HCT116 (cell line): Measurements from ENCODE around the gene LCN1. TPM values are rescaled to one million over a fixed set of nuclear protein-coding genes. Genes with fewer than 3 reads are reported as not detected.

ENCODE experiments used
- ATAC-seq: fragments of 200-7000 bp; cut with Tn5 transposase; 2 replicates; pipeline ENCODE4 v1.9.1; 2020; ENCODE audit warnings: mild to moderate bottlenecking, moderate library complexity
- BruUV-seq: library from RNA; stranded (reverse); fragments of 400-500 nt; replicated peaks from 2 replicates; lab custom pipeline; 2021; lab: Mats Ljungman, UMichigan
- CTCF ChIA-PET: fragments of 300-600 bp; sonication (Branson Sonifier 250); formaldehyde crosslinking; loops from one replicate; lab custom pipeline; 2021; ENCODE audit warnings: antibody characterized with exemption; lab: Charles Lee
- POLR2A ChIA-PET: fragments of 300-600, 350-600 bp; sonication (Branson Sonifier 250); formaldehyde crosslinking; loops from one replicate; lab custom pipeline; 2021; ENCODE audit warnings: antibody characterized with exemption; lab: Charles Lee
- RAD21 ChIA-PET, 2 experiments: fragments of 300-600 bp; sonication (Branson Sonifier 250); formaldehyde crosslinking; loops; one replicate each; lab custom pipeline; 2023; ENCODE audit warnings: low total read pairs in 2 of 2; ENCODE audit not compliant: uncharacterized antibody in 2 of 2, unreplicated experiment in 2 of 2, low non-redundant PET in 1 of 2; lab: Charles Lee
- DNase-seq: peaks from one replicate; pipeline ENCODE4 v3.0.0-alpha.2; 2010; ENCODE audit warnings: low read depth, low spot score
- H2AFZ ChIP-seq: fragments of 200-600 bp; shearing (Covaris generic), sonication (generic); 2 replicates; pipeline ENCODE4 v1.6.1; 2017; ENCODE audit warnings: low read depth, mixed run types, mixed read lengths, antibody characterized with exemption, low read length; ENCODE audit not compliant: poor library complexity, severe bottlenecking
- H3K27ac ChIP-seq: 2 replicates; pipeline ENCODE4 v1.5.1; 2012; ENCODE audit warnings: low read depth, low read length
- H3K27me3 ChIP-seq: fragments of 200-600 bp; sonication (generic); 2 replicates; pipeline ENCODE4 v1.6.1; 2016; ENCODE audit warnings: mixed run types, low read length, mixed read lengths; ENCODE audit not compliant: insufficient read depth
- H3K36me3 ChIP-seq, 2 experiments: fragments of 200-500 bp in 1 of 2; fragments of 200-600 bp in 1 of 2; sonication (Bioruptor generic) in 1 of 2; sonication (generic) in 1 of 2; 2 replicates each; pipeline versions ENCODE4 v1.5.1 to v1.6.1; 2014 to 2016; ENCODE audit warnings: low read length in 2 of 2, inconsistent platforms in 1 of 2, mixed read lengths in 1 of 2, mixed run types in 1 of 2; ENCODE audit not compliant: insufficient read depth in 2 of 2, control insufficient read depth in 1 of 2
- H3K4me1 ChIP-seq, 2 experiments: fragments of 200-600 bp in 1 of 2; sonication (generic) in 1 of 2; 2 replicates each; pipeline versions ENCODE4 v1.5.1 to v1.6.1; 2012 to 2017; ENCODE audit warnings: low read length in 2 of 2, inconsistent platforms in 1 of 2, mild to moderate bottlenecking in 1 of 2, mixed read lengths in 1 of 2, mixed run types in 1 of 2, moderate library complexity in 1 of 2; ENCODE audit not compliant: insufficient read depth in 2 of 2, control insufficient read depth in 1 of 2
- H3K4me2 ChIP-seq: fragments of 200-600 bp; sonication (generic); 2 replicates; pipeline ENCODE4 v1.6.1; 2017; ENCODE audit warnings: mixed run types, low read length, mixed read lengths
- H3K4me3 ChIP-seq, 2 experiments: fragments of 200-600 bp in 1 of 2; sonication (generic) in 1 of 2; replicated peaks in 1 of 2; 2 replicates each; pipeline ENCODE4 v1.5.1; 2011 to 2016; ENCODE audit warnings: low read length in 2 of 2, control low read depth in 1 of 2, low read depth in 1 of 2, mild to moderate bottlenecking in 1 of 2, mixed read lengths in 1 of 2, mixed run types in 1 of 2
- H3K79me2 ChIP-seq: fragments of 200-600 bp; sonication (generic); 2 replicates; pipeline ENCODE4 v1.6.1; 2017; ENCODE audit warnings: mild to moderate bottlenecking, mixed run types, low read length, moderate library complexity, mixed read lengths; ENCODE audit not compliant: insufficient read depth
- H3K9ac ChIP-seq: fragments of 200-600 bp; sonication (generic); 2 replicates; pipeline ENCODE4 v1.6.1; 2016; ENCODE audit warnings: low read length, mixed read lengths
- H3K9me2 ChIP-seq: fragments of 200-600 bp; sonication (generic), shearing (Covaris generic); 2 replicates; pipeline ENCODE4 v1.6.1; 2017; ENCODE audit warnings: mixed run types, mild to moderate bottlenecking, moderate library complexity; ENCODE audit not compliant: insufficient read depth
- H3K9me3 ChIP-seq, 2 experiments: fragments of 200-500 bp in 1 of 2; fragments of 200-600 bp in 1 of 2; sonication (Bioruptor generic) in 1 of 2; sonication (generic) in 1 of 2; 2 replicates each; pipeline ENCODE4 v1.6.1; 2014 to 2017; ENCODE audit warnings: low read length in 2 of 2, mixed read lengths in 2 of 2, inconsistent platforms in 1 of 2, low read depth in 1 of 2, mild to moderate bottlenecking in 1 of 2, mixed run types in 1 of 2, moderate library complexity in 1 of 2; ENCODE audit not compliant: control insufficient read depth in 1 of 2, insufficient read depth in 1 of 2
- H4K20me1 ChIP-seq: fragments of 200-600 bp; sonication (generic), shearing (Covaris generic); 2 replicates; pipeline ENCODE4 v1.6.1; 2017; ENCODE audit warnings: mixed run types, mild to moderate bottlenecking, moderate library complexity; ENCODE audit not compliant: insufficient read depth
- CEBPB ChIP-seq: IDR thresholded peaks from 2 replicates; pipeline ENCODE4 v1.6.1; 2012; ENCODE audit warnings: low read depth
- EGR1 ChIP-seq: IDR thresholded peaks from 2 replicates; pipeline ENCODE4 v1.6.1; 2012; ENCODE audit warnings: low read depth
- ELF1 ChIP-seq: IDR thresholded peaks from 2 replicates; pipeline ENCODE4 v1.6.1; 2012; ENCODE audit warnings: low read depth, borderline replicate concordance
- EZH2 ChIP-seq: fragments of 200-600 bp; sonication (generic); IDR thresholded peaks from 2 replicates; pipeline ENCODE4 v1.6.1; 2017; ENCODE audit warnings: antibody characterized with exemption, mixed run types
- EZH2phosphoT487 ChIP-seq: fragments of 200-600 bp; IDR thresholded peaks from 2 replicates; pipeline ENCODE4 v1.6.1; 2018; ENCODE audit warnings: antibody characterized with exemption, borderline replicate concordance
- FOSL1 ChIP-seq: IDR thresholded peaks from 2 replicates; pipeline ENCODE4 v1.6.1; 2012; ENCODE audit warnings: low read depth
- JUND ChIP-seq: IDR thresholded peaks from 2 replicates; pipeline ENCODE4 v1.6.1; 2012
- POLR2A ChIP-seq: IDR thresholded peaks from 2 replicates; pipeline ENCODE4 v1.7.0; 2011; ENCODE audit warnings: borderline replicate concordance; ENCODE audit not compliant: insufficient read depth, insufficient read length; ENCODE audit errors: extremely low read depth
- RAD21 ChIP-seq: IDR thresholded peaks from 2 replicates; pipeline ENCODE4 v1.6.1; 2012; ENCODE audit warnings: low read depth, mild to moderate bottlenecking
- REST ChIP-seq: IDR thresholded peaks from 2 replicates; pipeline ENCODE4 v1.6.1; 2012; ENCODE audit warnings: low read depth
- SIN3A ChIP-seq: IDR thresholded peaks from 2 replicates; pipeline ENCODE4 v1.6.1; 2012; ENCODE audit warnings: low read depth
- SRF ChIP-seq: IDR thresholded peaks from 2 replicates; pipeline ENCODE4 v1.6.1; 2012; ENCODE audit warnings: low read depth
- TCF7L2 ChIP-seq: IDR thresholded peaks from 2 replicates; pipeline ENCODE4 v1.7.0; 2011; ENCODE audit warnings: borderline replicate concordance, inconsistent platforms; ENCODE audit not compliant: insufficient read depth, insufficient read length; ENCODE audit errors: extremely low read depth
- YY1 ChIP-seq: IDR thresholded peaks from 2 replicates; pipeline ENCODE4 v1.6.1; 2011; ENCODE audit warnings: low read length, low read depth, moderate library complexity, mild to moderate bottlenecking; ENCODE audit not compliant: insufficient replicate concordance; ENCODE audit errors: extremely low read depth
- ZNF274 ChIP-seq: fragments of 200-500 bp; sonication (Bioruptor generic); IDR thresholded peaks from 2 replicates; pipeline ENCODE4 v1.6.1; 2014; ENCODE audit warnings: mild to moderate bottlenecking, low read depth, low read length, inconsistent platforms
- intact Hi-C: fragments of 100-400 bp; cut with micrococcal nuclease; formaldehyde crosslinking; loops from 2 replicates; pipeline ENCODE4 v1.10.0; 2022
- total RNA-seq: library from RNA; stranded (reverse); gene quantifications from one replicate; pipeline ENCODE4 v1.2.1, GENCODE V29; 2021; ENCODE audit not compliant: unreplicated experiment
- TF ChIP-seq, protein P1 (sequence below): IDR thresholded peaks from 2 replicates; pipeline ENCODE4 v1.6.1; 2012
- TF ChIP-seq, protein P2 (sequence below): IDR thresholded peaks from 2 replicates; pipeline ENCODE4 v1.6.1; 2012
- TF ChIP-seq, protein P3 (sequence below): IDR thresholded peaks from 2 replicates; pipeline ENCODE4 v1.6.1; 2011; ENCODE audit warnings: mild to moderate bottlenecking, low read length, moderate library complexity; ENCODE audit not compliant: insufficient replicate concordance; ENCODE audit errors: extremely low read depth

The LCN1 gene
- total RNA-seq, 1 experiment from 2014 or later = not detected

DNA sequence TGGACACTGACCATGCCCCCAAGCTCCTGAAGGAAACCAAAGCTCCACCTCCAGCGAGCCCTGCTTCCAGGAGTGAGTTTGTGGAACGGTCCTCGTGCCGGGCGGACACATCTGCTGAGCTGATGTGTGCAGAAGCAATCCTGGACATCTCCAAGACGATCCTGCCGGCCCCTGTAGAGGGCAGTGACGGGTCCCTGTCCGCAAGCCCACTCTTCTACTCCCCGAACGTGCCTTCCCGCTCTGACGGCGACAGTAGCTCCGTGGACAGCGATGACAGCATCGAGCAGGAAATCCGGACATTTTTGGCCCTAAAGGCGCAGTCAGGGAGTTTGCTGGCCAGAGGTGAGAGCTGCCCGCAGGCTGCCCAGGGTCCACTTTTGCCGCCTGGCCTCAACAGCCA is 35.4 kb upstream of the LCN1 start (continued):
- no peak for TF ChIP-seq EZH2phosphoT487

GRCh38 chr9:135486267-135487065 is 34.8 kb upstream of the LCN1 start:
- RAD21 ChIA-PET = no interaction called here
- no peaks in the 10 kb centered on the region for H3K27me3 ChIP-seq
- no TSS peak for BruUV-seq
- CTCF ChIA-PET = interaction anchor here (1.4 kb wide), 1 partner anchor 11 kb away, joined by 3 read pairs; no protein-coding TSS in a partner anchor
- no peak overlapping the region for H2AFZ ChIP-seq
- H3K79me2 ChIP-seq = peaks cover 8% of the 10 kb centered on the region; the same call in 1 of the 2 replicates
- no peak overlapping the region for H3K9ac ChIP-seq
- POLR2A ChIA-PET = no interaction called here
- H3K36me3 ChIP-seq = peaks cover 4 to 31% of the 10 kb centered on the region in 2 experiments; a peak in 3 of 4 replicates
- H3K4me2 ChIP-seq = no peak overlapping the region
- no peaks in the 10 kb centered on the region for H3K9me3 ChIP-seq
- DNase-seq = no peak
- intact Hi-C loops = no loop called here
- H3K4me1 ChIP-seq = peaks cover 0 to 13% of the 10 kb centered on the region in 2 experiments; a peak in 3 of 4 replicates
- ATAC-seq = no peak
- no peak overlapping the region for H3K27ac ChIP-seq
- H3K9me2 ChIP-seq = no peaks in the 10 kb centered on the region
- no peak overlapping the region for H3K4me3 ChIP-seq
- H4K20me1 ChIP-seq = no peaks in the 10 kb centered on the region
- TF ChIP-seq RAD21 (no peak), SIN3A (no peak), POLR2A (no peak), REST (no peak), TCF7L2 (no peak), FOSL1 (no peak), EGR1 (no peak), SRF (no peak), YY1 (no peak), ELF1 (no peak), CEBPB (no peak), ZNF274 (no peak), JUND (no peak), EZH2phosphoT487 (no peak), EZH2 (no peak)
- TF ChIP-seq, protein P1, sequence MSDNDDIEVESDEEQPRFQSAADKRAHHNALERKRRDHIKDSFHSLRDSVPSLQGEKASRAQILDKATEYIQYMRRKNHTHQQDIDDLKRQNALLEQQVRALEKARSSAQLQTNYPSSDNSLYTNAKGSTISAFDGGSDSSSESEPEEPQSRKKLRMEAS = no peak
- TF ChIP-seq, protein P2, sequence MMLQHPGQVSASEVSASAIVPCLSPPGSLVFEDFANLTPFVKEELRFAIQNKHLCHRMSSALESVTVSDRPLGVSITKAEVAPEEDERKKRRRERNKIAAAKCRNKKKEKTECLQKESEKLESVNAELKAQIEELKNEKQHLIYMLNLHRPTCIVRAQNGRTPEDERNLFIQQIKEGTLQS = no peak
- TF ChIP-seq, protein P3, sequence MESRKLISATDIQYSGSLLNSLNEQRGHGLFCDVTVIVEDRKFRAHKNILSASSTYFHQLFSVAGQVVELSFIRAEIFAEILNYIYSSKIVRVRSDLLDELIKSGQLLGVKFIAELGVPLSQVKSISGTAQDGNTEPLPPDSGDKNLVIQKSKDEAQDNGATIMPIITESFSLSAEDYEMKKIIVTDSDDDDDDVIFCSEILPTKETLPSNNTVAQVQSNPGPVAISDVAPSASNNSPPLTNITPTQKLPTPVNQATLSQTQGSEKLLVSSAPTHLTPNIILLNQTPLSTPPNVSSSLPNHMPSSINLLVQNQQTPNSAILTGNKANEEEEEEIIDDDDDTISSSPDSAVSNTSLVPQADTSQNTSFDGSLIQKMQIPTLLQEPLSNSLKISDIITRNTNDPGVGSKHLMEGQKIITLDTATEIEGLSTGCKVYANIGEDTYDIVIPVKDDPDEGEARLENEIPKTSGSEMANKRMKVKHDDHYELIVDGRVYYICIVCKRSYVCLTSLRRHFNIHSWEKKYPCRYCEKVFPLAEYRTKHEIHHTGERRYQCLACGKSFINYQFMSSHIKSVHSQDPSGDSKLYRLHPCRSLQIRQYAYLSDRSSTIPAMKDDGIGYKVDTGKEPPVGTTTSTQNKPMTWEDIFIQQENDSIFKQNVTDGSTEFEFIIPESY = no peak
